ENCODE data around the gene ARL13B.
A peak's percentile ranks its signal among the peaks of the same experiment; 100 is the strongest.

DNA sequence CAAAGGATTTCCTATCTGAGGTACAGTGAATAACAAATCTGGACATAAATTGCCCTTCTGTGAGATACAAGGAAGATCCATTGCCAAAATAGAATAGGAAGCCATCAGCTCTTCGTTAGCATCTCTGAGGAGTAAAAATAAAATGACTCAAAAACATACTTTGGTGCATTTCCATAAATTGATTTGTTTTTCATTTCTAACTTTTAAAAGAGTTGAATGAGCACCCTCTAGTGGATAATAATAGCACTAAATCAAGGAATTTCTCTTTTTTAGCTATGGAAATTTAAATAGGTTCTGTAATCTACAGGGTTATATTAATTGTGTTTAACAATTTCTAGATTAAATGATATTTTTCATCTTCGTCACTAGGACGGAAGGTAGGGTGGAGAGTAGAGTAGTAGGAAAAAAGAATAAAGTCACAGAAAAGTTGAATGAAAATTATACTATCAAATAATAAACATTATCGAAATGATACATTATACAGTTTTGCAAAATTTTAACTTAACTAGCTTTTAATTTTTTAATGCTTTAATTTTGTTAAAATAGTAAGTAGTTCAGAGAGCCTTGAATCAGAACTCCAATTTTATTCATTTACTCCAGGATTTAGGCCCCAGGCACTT lies 89.3 kb downstream of the ARL13B start:
- TF ChIP-seq, protein P1, sequence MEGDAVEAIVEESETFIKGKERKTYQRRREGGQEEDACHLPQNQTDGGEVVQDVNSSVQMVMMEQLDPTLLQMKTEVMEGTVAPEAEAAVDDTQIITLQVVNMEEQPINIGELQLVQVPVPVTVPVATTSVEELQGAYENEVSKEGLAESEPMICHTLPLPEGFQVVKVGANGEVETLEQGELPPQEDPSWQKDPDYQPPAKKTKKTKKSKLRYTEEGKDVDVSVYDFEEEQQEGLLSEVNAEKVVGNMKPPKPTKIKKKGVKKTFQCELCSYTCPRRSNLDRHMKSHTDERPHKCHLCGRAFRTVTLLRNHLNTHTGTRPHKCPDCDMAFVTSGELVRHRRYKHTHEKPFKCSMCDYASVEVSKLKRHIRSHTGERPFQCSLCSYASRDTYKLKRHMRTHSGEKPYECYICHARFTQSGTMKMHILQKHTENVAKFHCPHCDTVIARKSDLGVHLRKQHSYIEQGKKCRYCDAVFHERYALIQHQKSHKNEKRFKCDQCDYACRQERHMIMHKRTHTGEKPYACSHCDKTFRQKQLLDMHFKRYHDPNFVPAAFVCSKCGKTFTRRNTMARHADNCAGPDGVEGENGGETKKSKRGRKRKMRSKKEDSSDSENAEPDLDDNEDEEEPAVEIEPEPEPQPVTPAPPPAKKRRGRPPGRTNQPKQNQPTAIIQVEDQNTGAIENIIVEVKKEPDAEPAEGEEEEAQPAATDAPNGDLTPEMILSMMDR (IDR thresholded peaks at IDR 0.05; ENCODE audit: low read length) = peak; percentile 74; the same call in 1 of the 2 replicates
- no peak for TF ChIP-seq EZH2 (IDR thresholded peaks at IDR 0.05; ENCODE audit: borderline replicate concordance, low read length)
